K562 (cell line): ENCODE measurements around the gene GNAQ. TPM values are rescaled to one million over a fixed set of nuclear protein-coding genes. Genes with fewer than 3 reads are reported as not detected.

Source experiments
- ATAC-seq: fragments of 200-7000 bp; cut with Tn5 transposase; 3 replicates; pipeline ENCODE4 v1.9.1; 2020; ENCODE audit warnings: moderate library complexity
- BruUV-seq: library from RNA; stranded (reverse); fragments of 400-500 nt; replicated peaks from 2 replicates; lab custom pipeline; 2021; lab: Mats Ljungman, UMichigan
- CTCF ChIA-PET: fragments of 300-600 bp; formaldehyde crosslinking; extraction: SDS; loops from one replicate; lab custom pipeline; 2021; ENCODE audit warnings: low intra/inter-chr PET ratio; lab: Yijun Ruan, JAX
- POLR2A ChIA-PET: fragments of 300-600, 350-650 bp; sonication (Branson Sonifier 250); formaldehyde crosslinking; extraction: SDS; loops from one replicate; lab custom pipeline; 2021; ENCODE audit warnings: antibody characterized with exemption, inconsistent platforms; lab: Yijun Ruan, JAX
- DNase-seq, 4 experiments: peaks; one replicate each; pipeline versions ENCODE4 v3.0.0 to v3.0.0-alpha.2; 2011 to 2018; ENCODE audit warnings: low spot score in 3 of 4, mixed read lengths in 3 of 4; ENCODE audit errors: extremely low read depth in 1 of 4
- FAIRE-seq: peaks from 2 replicates; lab custom pipeline; 2011; peaks lifted over from hg19 to GRCh38; lab: Jason Lieb, UNC
- H2AFZ ChIP-seq: 2 replicates; pipeline ENCODE4 v1.6.0; 2011; ENCODE audit warnings: low read depth, low read length, control low read depth, inconsistent platforms
- H3K27ac ChIP-seq: fragments of 200-600 bp; 3 replicates; pipeline ENCODE4 v1.8.0; 2011; ENCODE audit warnings: low read depth, mild to moderate bottlenecking, control low read depth, inconsistent platforms, low read length, moderate library complexity, mixed read lengths; ENCODE audit errors: extremely low read depth
- H3K27me3 ChIP-seq, 2 experiments: fragments of 300-600 bp in 1 of 2; 2 replicates in 1 of 2; 3 replicates in 1 of 2; pipeline versions ENCODE4 v1.6.0 to v1.8.0; 2011; ENCODE audit warnings: inconsistent platforms in 2 of 2, low read length in 2 of 2, mild to moderate bottlenecking in 1 of 2, mixed read lengths in 1 of 2, moderate library complexity in 1 of 2; ENCODE audit not compliant: control insufficient read depth in 2 of 2, insufficient read depth in 2 of 2
- H3K36me3 ChIP-seq: fragments of 300-600 bp; 3 replicates; pipeline ENCODE4 v1.8.0; 2011; ENCODE audit warnings: mild to moderate bottlenecking, low read length, inconsistent platforms; ENCODE audit not compliant: control insufficient read depth, insufficient read depth
- H3K4me1 ChIP-seq, 2 experiments: fragments of 200-600 bp in 1 of 2; replicated peaks in 1 of 2; 2 replicates in 1 of 2; 3 replicates in 1 of 2; pipeline versions ENCODE4 v1.5.1 to v1.8.0; 2011; ENCODE audit warnings: inconsistent platforms in 2 of 2, low read length in 2 of 2, mild to moderate bottlenecking in 1 of 2, mixed read lengths in 1 of 2, moderate library complexity in 1 of 2; ENCODE audit not compliant: control insufficient read depth in 2 of 2, insufficient read depth in 2 of 2
- H3K4me2 ChIP-seq: 2 replicates; pipeline ENCODE4 v1.6.1; 2011; ENCODE audit warnings: low read length, control low read depth, inconsistent platforms, mixed read lengths; ENCODE audit not compliant: insufficient read depth
- H3K4me3 ChIP-seq: fragments of 200-600 bp; sonication (generic), shearing (Covaris generic); 2 replicates; pipeline ENCODE4 v1.5.1; 2016; ENCODE audit warnings: control low read depth, inconsistent platforms
- H3K79me2 ChIP-seq: fragments of 200-600 bp; 3 replicates; pipeline ENCODE4 v1.8.0; 2011; ENCODE audit warnings: low read length, inconsistent platforms; ENCODE audit not compliant: control insufficient read depth, insufficient read depth
- H3K9ac ChIP-seq, 2 experiments: 2 replicates each; pipeline versions ENCODE4 v1.6.0 to v1.6.1; 2011; ENCODE audit warnings: low read depth in 2 of 2, low read length in 2 of 2, control low read depth in 1 of 2, inconsistent platforms in 1 of 2, mild to moderate bottlenecking in 1 of 2, mixed read lengths in 1 of 2; ENCODE audit not compliant: insufficient read depth in 1 of 2
- H3K9me1 ChIP-seq: one replicate; pipeline ENCODE4 v1.6.0; 2011; ENCODE audit warnings: inconsistent platforms, mild to moderate bottlenecking, low read length, moderate library complexity; ENCODE audit not compliant: control insufficient read depth, insufficient read depth
- H3K9me3 ChIP-seq: replicated peaks from 2 replicates; pipeline ENCODE4 v1.5.1; 2011; ENCODE audit warnings: low read depth, low read length, inconsistent platforms; ENCODE audit not compliant: control insufficient read depth, insufficient read depth
- H4K20me1 ChIP-seq: replicated peaks from 2 replicates; pipeline ENCODE4 v1.6.1; 2011; ENCODE audit warnings: low read length, inconsistent platforms, mixed read lengths; ENCODE audit not compliant: control insufficient read depth, insufficient read depth
- FOXJ2 ChIP-seq: fragments of 200-800 bp; sonication (Bioruptor generic); IDR thresholded peaks from 2 replicates; pipeline ENCODE4 v1.6.1; 2016; ENCODE audit warnings: missing genetic modification characterization, missing compliant biosample characterization
- FOXP4 ChIP-seq: sonication (generic); formaldehyde crosslinking; IDR thresholded peaks from 2 replicates; pipeline ENCODE4 v1.8.0; 2022; ENCODE audit warnings: mild to moderate bottlenecking, missing genetic modification reagents, borderline replicate concordance
- HMGN3 ChIP-seq: IDR thresholded peaks from 2 replicates; pipeline ENCODE4 v1.6.1; 2011; ENCODE audit warnings: borderline replicate concordance, low read depth, mild to moderate bottlenecking, mixed read lengths, low read length; ENCODE audit not compliant: insufficient read length; ENCODE audit errors: extremely low read depth
- NCOA4 ChIP-seq: fragments of 450-650 bp; IDR thresholded peaks from 2 replicates; pipeline ENCODE4 v1.6.1; 2018; ENCODE audit warnings: mild to moderate bottlenecking; ENCODE audit not compliant: partially characterized antibody
- PHTF2 ChIP-seq: fragments of 250-450 bp; sonication (Bioruptor Pico); IDR thresholded peaks from 2 replicates; pipeline ENCODE4 v1.5.0; 2021; ENCODE audit warnings: mild to moderate bottlenecking
- SMAD1 ChIP-seq: fragments of 150-350 bp; IDR thresholded peaks from 2 replicates; pipeline ENCODE4 v1.6.1; 2014; ENCODE audit warnings: low read length, low read depth; ENCODE audit not compliant: partially characterized antibody
- ZNF165 ChIP-seq: fragments of 250-450 bp; sonication (Bioruptor Pico); IDR thresholded peaks from 2 replicates; pipeline ENCODE4 v1.4.0; 2020; ENCODE audit warnings: borderline replicate concordance
- ZNF175 ChIP-seq: fragments of 200-800 bp; sonication (Bioruptor generic); IDR thresholded peaks from 2 replicates; pipeline ENCODE4 v1.6.1; 2016; ENCODE audit warnings: low read depth, mild to moderate bottlenecking, missing genetic modification characterization, missing compliant biosample characterization
- WGBS: fragments of 100-300 bp; shearing (Covaris generic); methylation state at CpG from one replicate; pipeline ENCODE4 v1.1.6; 2016; ENCODE audit warnings: low coverage, mixed read lengths; ENCODE audit not compliant: insufficient coverage; ENCODE audit errors: missing lambda C conversion rate; 5-methylcytosine and 5-hydroxymethylcytosine counted together
- in situ Hi-C: fragments of 300-500 bp; cut with MboI; formaldehyde crosslinking; loops from 4 replicates; pipeline ENCODE4 v1.15.0; 2018; ENCODE audit warnings: inconsistent platforms, mixed read lengths
- intact Hi-C: fragments of 100-400 bp; cut with micrococcal nuclease; formaldehyde crosslinking; loops from 2 replicates; pipeline ENCODE4 v1.14.2; 2022
- polyA plus RNA-seq, 8 experiments: library from polyadenylated mRNA; depleted of rRNA in 4 of 8; stranded (reverse) in 5 of 8; unstranded in 3 of 8; fragments of >200 nt; fragmentation: Nextera tagmentation in 2 of 8; fragmentation: Illumina TruSeq in 1 of 8; extraction: Ambion mirVana in 2 of 8; extraction: Trizol in 1 of 8; gene quantifications; 2 replicates each; pipeline versions ENCODE4 v1.2.1 to v1.2.3, GENCODE V29; 2011 to 2014; ENCODE audit warnings: inconsistent platforms in 1 of 8, missing spikeins in 1 of 8
- total RNA-seq, 7 experiments: library from RNA; depleted of rRNA in 6 of 7; stranded (reverse); fragments of >200 nt in 6 of 7; fragmentation: Illumina TruSeq in 2 of 7; extraction: Trizol in 2 of 7; gene quantifications; 2 replicates each; pipeline versions ENCODE4 v1.2.1 to v1.2.3, GENCODE V29; 2011 to 2021; ENCODE audit warnings: low replicate concordance in 1 of 7
- TF ChIP-seq, protein P1 (sequence below): fragments of 250-450 bp; sonication (Bioruptor Pico); IDR thresholded peaks from 2 replicates; pipeline ENCODE4 v1.5.1; 2021; ENCODE audit warnings: mild to moderate bottlenecking
- TF ChIP-seq, protein P2 (sequence below): fragments of 450-650 bp; formaldehyde crosslinking; IDR thresholded peaks from 2 replicates; pipeline ENCODE4 v1.4.0; 2022; ENCODE audit warnings: missing genetic modification characterization
- TF ChIP-seq, protein P3 (sequence below), 2 experiments: fragments of 450-650 bp; conservative IDR thresholded peaks; 2 replicates each; pipeline ENCODE4 v1.6.1; 2017; ENCODE audit warnings: mild to moderate bottlenecking in 2 of 2, moderate library complexity in 2 of 2
- TF ChIP-seq, protein P4 (sequence below), 3 experiments: fragments of 200-800 bp in 1 of 3; sonication (Bioruptor generic) in 1 of 3; sonication (generic) in 1 of 3; formaldehyde crosslinking in 1 of 3; IDR thresholded peaks; 2 replicates each; pipeline versions ENCODE4 v1.6.1 to v1.8.0; 2016 to 2022; ENCODE audit warnings: mild to moderate bottlenecking in 2 of 3, missing compliant biosample characterization in 2 of 3, missing genetic modification characterization in 2 of 3, missing genetic modification reagents in 1 of 3

Gene GNAQ
- total and polyA plus RNA-seq, 9 of the 15 experiments (the other 6 are each of a cell fraction or from before 2014, with no cell fraction given): 4.8 to 27.9 (median 17.5) TPM

DNA sequence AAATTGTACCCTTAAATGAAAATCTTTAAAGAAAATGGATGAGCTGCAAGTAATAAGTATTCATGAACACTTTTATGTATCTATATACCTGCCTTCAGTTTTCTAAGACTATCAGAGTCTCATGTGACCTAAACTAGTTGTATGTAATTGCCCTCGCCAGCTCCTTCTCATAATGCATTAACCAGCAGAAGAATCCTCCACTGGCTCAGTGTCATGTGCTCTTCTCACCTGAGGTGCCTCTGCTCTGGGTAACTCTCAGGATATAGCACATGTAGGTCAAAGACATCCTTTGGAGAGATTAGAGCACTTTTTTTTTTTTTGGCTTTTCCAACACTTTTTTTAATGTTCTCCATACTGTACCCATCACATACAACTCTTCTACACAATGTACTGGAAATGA lies 199.8 kb downstream of the GNAQ start:
- whole genome bisulfite sequencing: 100% methylated on average over 1 of the region's 1 CpG
- Histone ChIP-seq H3K4me1 (peaks cover 0 to 17% of the 10 kb centered on the region in 2 experiments; a peak in 2 of 5 replicates), H3K4me2 (no peak overlapping the region), H3K9me1 (no peaks in the 10 kb centered on the region), H3K9me3 (no peaks in the 10 kb centered on the region), H3K36me3 (no peaks in the 10 kb centered on the region; the same call in 2 of the 3 replicates), H2AFZ (no peak overlapping the region), H3K79me2 (peaks cover 33% of the 10 kb centered on the region), H4K20me1 (no peaks in the 10 kb centered on the region), H3K4me3 (no peak overlapping the region), H3K9ac (no peak overlapping the region), H3K27ac (no peak overlapping the region), H3K27me3 (no peaks in the 10 kb centered on the region)
- DNase-seq: no peak
- no peak for FAIRE-seq
- ChIA-PET POLR2A (interaction anchor here (1.2 kb wide), 1 partner anchor 10 kb away, joined by 4 read pairs; no protein-coding TSS in a partner anchor), CTCF (no interaction called here)
- no peak for ATAC-seq
- in situ Hi-C loops: no loop called here
- intact Hi-C loops: no loop called here
- BruUV-seq: no TSS peak
- TF ChIP-seq FOXP4 (CRISPR knock-in tag): no peak
- TF ChIP-seq NCOA4: no peak
- no peak for TF ChIP-seq HMGN3
- no peak for TF ChIP-seq ZNF165
- TF ChIP-seq FOXJ2 (tag): no peak
- TF ChIP-seq, protein P1, sequence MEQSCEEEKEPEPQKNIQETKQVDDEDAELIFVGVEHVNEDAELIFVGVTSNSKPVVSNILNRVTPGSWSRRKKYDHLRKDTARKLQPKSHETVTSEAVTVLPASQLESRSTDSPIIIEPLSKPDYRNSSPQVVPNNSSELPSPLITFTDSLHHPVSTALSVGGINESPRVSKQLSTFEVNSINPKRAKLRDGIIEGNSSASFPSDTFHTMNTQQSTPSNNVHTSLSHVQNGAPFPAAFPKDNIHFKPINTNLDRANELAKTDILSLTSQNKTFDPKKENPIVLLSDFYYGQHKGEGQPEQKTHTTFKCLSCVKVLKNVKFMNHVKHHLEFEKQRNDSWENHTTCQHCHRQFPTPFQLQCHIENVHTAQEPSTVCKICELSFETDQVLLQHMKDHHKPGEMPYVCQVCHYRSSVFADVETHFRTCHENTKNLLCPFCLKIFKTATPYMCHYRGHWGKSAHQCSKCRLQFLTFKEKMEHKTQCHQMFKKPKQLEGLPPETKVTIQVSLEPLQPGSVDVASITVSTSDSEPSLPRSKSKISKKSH (CRISPR knock-in tag): no peak
- TF ChIP-seq SMAD1: no peak
- TF ChIP-seq ZNF175 (CRISPR knock-in tag): no peak
- TF ChIP-seq, protein P2, sequence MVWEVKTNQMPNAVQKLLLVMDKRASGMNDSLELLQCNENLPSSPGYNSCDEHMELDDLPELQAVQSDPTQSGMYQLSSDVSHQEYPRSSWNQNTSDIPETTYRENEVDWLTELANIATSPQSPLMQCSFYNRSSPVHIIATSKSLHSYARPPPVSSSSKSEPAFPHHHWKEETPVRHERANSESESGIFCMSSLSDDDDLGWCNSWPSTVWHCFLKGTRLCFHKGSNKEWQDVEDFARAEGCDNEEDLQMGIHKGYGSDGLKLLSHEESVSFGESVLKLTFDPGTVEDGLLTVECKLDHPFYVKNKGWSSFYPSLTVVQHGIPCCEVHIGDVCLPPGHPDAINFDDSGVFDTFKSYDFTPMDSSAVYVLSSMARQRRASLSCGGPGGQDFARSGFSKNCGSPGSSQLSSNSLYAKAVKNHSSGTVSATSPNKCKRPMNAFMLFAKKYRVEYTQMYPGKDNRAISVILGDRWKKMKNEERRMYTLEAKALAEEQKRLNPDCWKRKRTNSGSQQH (CRISPR knock-in tag): no peak
- TF ChIP-seq, protein P3, sequence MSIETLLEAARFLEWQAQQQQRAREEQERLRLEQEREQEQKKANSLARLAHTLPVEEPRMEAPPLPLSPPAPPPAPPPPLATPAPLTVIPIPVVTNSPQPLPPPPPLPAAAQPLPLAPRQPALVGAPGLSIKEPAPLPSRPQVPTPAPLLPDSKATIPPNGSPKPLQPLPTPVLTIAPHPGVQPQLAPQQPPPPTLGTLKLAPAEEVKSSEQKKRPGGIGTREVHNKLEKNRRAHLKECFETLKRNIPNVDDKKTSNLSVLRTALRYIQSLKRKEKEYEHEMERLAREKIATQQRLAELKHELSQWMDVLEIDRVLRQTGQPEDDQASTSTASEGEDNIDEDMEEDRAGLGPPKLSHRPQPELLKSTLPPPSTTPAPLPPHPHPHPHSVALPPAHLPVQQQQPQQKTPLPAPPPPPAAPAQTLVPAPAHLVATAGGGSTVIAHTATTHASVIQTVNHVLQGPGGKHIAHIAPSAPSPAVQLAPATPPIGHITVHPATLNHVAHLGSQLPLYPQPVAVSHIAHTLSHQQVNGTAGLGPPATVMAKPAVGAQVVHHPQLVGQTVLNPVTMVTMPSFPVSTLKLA (conservative IDR thresholded peaks at IDR 0.05): no peak
- TF ChIP-seq, protein P4, sequence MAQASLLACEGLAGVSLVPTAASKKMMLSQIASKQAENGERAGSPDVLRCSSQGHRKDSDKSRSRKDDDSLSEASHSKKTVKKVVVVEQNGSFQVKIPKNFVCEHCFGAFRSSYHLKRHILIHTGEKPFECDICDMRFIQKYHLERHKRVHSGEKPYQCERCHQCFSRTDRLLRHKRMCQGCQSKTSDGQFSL (CRISPR knock-in tag; IDR thresholded peaks at IDR 0.05): no peak
- TF ChIP-seq, protein P4 (tag; IDR thresholded peaks at IDR 0.05): no peak
- no peak for TF ChIP-seq PHTF2 (CRISPR knock-in tag)
